Activated naive CD4-positive, alpha-beta T cell (primary cell): ENCODE data around the gene CBX7.
A peak's percentile ranks its signal among the peaks of the same experiment; 100 is the strongest.

ENCODE experiments used
- DNase-seq, 4 experiments: peaks; one replicate each; lab custom pipeline; 2025; lab: John Stamatoyannopoulos, UW

Gene CBX7

GRCh38 chr22:39092111-39092862, 60.2 kb downstream of the CBX7 start:
- DNase-seq, result no peak

GRCh38 chr22:39091126-39092081, 61.1 kb downstream of the CBX7 start:
- no peak for DNase-seq

- DNase-seq, result peak; percentile 20 to 76 (median 47)
These were observed 61.9 kb downstream of the CBX7 start for GRCh38 chr22:39090426-39091064.

DNA sequence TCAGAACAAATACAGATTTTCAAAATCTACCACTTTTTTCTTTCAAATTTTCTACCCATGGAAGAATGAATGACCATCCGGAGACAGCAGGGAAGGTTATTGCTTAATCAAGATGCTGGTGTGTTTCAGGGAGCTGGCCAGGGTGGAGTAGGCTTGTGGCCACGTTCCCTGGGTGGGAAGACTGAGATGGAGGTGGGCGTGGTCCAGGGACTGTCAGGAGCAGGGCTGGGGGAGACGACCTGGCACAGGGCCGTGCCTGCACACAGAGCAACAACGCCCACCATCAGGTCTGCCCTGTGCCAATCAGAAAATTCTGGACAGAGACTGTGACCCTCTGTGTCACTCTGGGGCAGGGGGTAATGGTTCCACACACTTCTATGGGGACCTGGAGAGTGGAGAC, 62.6 kb downstream of the CBX7 start:
- no peak for DNase-seq

DNA sequence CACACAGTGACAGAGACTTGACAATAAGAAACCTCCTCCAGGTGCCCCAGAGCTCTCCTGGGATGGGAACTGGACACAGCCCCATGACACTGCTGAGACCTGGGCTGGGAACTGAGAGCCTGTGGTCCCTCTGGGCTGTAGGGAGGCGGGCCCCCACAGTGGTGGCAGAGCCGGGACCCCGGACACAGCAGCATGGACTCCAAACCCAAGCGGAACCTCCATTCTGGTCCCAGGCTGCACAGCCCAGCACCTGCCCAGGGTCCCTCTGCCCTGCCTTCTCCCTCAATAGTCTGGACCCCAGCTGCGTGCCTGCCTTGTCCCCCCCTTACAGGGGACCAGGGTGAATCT, 63.8 kb downstream of the CBX7 start:
- DNase-seq, result no peak

DNA sequence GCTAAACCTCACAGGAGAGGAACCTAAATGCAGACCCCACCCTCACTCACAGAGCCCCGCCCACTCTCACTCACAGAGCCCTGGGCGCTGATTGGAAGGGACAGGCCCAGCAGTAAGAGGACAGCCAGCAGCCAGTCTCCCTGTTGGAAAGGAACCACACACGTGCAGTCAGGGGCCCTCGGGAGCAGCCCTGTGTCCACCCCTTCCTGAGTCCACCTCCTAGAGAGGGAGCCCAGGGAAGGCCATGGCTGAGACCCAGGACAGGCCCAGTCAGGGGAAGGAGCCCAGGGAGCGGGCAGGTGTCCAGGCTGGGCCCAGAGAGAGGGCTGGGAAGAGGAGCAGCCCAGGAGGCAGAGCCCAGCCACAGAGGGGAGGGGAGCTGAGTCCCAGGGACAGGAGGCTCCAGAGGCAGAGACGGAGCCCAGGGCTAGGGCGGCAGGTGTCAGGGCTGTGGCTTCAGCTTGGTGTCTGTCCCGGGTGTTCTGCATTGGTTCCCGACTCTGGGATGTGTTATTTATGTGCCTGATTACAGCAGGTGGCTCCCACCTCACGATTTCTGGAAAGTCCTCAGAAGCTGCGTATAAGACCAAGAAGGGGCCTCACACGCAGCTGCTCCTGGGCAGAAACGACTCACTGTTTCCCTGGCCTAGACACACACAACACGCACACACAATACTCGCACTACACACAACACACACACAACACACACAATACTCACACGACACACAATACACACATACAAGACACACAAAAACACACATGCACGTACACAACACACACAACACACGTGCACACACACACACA, 64.4 kb downstream of the CBX7 start:
- no peak for DNase-seq

GRCh38 chr22:39087098-39087497, 65.4 kb downstream of the CBX7 start:
- no peak for DNase-seq

- no peak for DNase-seq
These were observed 67.8 kb downstream of the CBX7 start for GRCh38 chr22:39084666-39085065.

DNA sequence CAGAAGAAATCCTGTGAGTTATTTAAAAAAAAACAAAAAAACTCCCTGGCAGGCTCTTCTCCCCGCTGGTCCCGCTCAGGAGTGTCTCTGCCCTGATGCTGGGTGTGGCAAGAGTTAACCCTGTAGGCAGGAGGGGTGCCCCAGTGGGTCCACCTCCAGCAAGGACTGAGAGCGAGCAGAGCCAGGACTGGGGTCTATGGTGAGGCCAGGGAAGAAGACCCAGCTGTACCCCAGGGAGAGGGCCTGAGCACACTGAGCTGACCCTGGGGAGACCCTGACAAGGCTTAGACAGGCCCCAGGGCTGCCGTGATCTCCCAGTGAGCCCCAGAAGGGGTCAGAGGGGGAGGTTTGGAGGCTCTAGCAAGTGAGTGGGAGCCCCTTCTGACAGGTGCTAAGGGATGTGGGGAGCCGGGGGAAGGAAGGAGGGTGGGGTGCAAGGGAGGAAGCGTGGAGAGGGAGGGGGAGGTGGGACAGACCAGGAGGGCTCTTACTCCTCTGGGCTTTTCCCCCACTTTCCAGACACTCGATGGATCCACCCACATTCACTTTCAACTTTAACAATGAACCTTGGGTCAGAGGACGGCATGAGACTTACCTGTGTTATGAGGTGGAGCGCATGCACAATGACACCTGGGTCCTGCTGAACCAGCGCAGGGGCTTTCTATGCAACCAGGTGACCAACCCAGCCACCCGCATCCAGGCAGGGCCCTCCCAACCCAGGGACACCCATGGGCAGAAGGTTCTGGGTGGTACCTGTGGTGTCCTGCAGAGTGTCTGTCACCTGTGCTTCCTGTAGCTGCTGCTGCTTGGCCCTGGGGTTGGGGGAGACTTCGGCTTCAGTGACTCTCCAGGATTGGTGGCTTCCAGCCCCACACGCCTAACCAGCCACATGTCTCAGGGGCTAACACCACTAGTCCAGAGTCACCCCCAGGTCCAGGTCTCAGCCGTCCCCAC, 69.0 kb downstream of the CBX7 start:
- DNase-seq, result no peak

GRCh38 chr22:39081598-39081997, 70.9 kb downstream of the CBX7 start:
- no peak for DNase-seq

GRCh38 chr22:39081016-39081415, 71.5 kb downstream of the CBX7 start:
- no peak for DNase-seq
